Activated naive CD4-positive, alpha-beta T cell treated with anti-CD3 and anti-CD28 coated beads, Interleukin-2, amount 50 U/mL, for 16 hours (primary cell): Measurements from ENCODE around the gene PRKG2.
A peak's percentile ranks its signal among the peaks of the same experiment; 100 is the strongest.

Experiments used
- DNase-seq: peaks from one replicate; pipeline ENCODE4 v3.0.0-alpha.2; 2020

PRKG2 gene

GRCh38 chr4:81085291-81085690, 129.7 kb downstream of the PRKG2 start:
- no peak for DNase-seq

DNA sequence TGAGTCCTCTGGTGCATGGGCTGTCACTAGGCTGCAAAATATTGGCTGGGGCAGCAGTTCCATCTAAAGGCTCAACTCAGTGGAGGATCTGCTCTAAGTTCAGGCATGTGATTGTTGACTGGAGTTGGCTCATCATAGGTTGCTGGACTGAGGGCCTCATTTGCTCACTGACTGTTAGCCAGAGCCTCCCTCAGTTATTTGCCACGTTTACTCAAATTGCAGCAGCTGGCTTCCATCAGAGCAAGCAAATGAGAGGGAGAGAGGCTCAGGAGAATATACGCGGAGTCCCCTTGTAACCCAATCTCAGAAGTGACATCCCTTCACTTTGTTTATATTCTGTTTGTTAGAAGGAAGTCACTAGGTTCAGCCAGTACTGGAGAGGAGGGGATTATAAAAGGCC, 130.4 kb downstream of the PRKG2 start:
- DNase-seq, result no peak

DNA sequence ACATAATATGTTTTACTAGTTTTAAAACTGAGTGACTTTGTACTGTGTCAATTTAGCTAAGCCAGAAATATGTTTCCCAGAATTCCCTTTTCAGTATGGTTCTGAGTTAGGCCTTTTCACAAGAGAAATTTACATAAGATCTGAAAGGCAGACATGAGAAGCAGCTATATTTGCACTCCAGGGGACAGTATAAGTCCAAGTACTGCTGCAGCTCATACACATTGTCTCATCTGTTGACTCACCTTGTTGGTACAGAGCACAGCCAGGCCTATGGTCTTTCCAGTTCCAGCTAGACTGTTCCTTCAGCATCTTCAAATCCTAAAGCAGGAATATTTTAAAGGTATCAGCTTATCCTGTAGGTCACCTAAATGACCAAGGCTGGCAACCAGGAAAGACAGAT, 131.0 kb downstream of the PRKG2 start:
- DNase-seq, result no peak

DNA sequence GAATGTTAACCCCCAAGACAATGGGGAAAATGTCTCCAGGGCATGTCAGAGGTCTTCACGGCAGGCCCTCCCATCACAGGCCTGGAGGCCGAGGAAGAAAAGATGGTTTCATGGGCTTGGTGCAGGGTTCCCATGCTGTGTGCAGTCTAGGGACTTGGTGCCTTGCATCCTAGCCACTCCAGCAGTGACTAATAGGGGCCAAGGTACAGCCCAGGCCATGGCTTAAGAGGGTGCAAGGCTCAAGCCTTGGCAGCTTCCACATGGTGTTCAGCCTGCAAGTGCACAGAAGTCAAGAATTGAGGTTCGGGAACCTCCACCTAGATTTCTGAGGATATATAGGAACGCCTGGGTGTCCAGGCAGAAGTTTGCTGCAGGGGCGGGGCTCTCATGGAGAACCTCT, 133.9 kb downstream of the PRKG2 start:
- no peak for DNase-seq

DNA sequence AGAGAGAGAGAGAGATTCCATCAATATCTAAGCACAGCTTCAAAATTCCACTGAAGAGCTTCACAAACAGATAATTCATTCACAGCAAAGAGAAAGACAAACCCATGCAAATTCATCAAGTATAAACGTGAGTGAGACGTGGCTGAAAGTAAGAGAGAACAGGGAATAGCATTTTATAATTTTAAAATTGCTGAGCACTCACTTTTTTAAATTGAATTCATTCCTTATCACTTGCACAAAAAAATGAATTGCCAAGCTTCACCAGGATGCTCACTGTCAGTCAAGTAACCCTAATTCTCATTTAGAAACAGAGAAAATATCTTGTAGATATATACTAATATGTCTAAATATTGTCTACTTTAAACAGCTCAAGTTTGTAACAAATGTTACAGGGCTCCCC, 144.0 kb downstream of the PRKG2 start:
- DNase-seq, result no peak

DNA sequence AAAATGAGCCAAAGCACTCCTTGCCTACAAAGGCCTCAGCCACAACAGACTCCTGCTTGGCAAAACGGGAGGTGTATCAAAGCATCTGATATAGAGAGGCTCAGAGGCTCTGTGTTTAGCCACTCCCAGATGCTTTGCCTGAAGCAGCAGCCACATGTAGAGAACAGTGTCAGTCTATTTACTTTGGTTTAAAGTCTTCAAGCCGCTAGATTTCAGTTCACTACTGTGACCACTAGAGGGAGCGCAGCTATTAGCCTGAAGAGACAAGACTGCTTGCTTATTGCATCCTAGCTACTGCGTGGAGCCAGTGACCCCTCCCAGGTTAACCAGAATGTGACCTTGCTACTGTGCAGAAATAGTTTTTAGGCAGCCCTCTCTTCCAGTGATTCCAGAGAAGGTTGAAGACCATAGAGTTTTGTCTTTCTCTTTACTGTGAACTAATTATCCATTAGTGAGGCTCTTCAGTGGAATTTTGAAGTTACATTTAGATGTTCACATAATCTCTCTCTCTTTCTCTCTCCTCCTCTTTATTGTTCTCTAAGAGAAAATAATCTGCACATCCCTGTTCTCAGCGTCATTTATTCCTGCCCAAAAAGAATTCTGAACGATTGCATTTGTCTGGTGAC, 145.2 kb downstream of the PRKG2 start:
- peak; percentile 39 for DNase-seq

DNA sequence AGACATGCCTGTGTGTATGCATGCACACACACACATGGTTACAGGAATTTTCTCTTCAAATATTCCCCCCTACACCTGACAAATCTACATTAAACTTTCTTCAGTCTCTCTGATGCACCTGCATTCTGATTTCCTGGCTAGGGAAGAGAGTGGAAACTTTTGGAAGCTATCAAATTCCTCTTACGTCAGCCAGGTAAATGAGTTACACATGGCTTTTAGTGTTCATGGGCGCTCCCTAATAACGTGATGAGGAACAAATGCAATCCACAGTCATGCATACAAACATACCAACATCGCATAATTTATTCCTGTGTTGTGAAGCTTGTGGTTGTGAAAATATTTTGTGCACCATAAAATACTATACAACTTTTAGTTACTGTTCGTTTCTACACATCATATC, 149.6 kb downstream of the PRKG2 start:
- DNase-seq, result no peak

DNA sequence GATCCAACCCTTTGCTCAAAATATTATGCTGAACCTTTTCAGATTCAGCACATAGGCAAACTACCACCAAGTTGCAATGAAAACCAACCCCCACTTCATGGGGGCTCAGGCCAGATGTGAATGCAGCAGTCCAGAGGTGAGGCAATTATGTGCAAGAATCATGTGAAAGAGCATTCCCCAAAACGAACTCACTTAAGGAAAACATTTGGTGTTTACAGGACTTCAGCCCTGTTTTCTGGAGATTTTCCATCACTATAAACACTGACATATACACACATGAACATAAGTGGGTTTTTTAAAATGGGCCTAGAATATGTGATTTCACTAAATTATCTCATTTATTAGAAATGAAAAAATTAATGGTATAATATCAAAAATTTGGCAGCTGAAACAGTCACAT, 153.0 kb downstream of the PRKG2 start:
- DNase-seq, result no peak

DNA sequence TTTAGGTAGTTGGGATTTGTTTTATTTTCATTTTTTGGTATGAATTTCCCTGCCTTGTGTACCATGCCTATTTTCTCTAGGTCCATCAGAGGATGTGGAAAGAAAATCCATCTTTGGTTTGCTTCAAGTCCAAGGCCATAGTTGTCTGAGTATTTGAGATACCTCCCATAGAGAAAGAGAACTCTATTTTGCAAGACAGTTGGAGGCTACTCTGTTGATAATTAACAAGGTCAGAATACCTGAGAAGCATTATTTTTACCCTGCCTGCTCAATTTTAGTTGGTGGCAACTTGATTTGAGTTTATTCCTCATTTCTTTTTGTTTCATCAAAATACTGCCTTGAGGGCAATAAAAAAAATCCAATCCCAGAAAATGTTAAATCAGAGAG, 153.7 kb downstream of the PRKG2 start:
- no peak for DNase-seq

GRCh38 chr4:81060587-81061343, 154.3 kb downstream of the PRKG2 start:
- no peak for DNase-seq

DNA sequence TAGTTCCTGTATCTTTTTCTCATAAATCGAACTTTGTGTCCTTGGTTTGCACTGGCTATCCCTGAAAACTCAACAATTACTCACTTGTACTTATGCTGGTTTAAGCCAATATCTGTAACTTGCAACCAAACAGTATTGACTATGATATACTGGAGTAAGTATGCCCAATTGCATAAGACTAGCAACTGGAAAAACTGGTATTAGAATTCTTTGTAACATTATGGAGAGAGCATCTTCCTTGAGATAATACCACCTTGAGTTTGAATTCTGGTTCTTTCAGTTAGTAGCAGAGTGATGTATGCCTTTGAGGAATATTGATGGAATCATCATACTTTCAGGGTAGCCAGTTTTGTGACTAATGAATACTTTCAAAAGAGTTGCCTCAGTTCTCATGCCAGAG, 156.4 kb downstream of the PRKG2 start:
- DNase-seq, result no peak

DNA sequence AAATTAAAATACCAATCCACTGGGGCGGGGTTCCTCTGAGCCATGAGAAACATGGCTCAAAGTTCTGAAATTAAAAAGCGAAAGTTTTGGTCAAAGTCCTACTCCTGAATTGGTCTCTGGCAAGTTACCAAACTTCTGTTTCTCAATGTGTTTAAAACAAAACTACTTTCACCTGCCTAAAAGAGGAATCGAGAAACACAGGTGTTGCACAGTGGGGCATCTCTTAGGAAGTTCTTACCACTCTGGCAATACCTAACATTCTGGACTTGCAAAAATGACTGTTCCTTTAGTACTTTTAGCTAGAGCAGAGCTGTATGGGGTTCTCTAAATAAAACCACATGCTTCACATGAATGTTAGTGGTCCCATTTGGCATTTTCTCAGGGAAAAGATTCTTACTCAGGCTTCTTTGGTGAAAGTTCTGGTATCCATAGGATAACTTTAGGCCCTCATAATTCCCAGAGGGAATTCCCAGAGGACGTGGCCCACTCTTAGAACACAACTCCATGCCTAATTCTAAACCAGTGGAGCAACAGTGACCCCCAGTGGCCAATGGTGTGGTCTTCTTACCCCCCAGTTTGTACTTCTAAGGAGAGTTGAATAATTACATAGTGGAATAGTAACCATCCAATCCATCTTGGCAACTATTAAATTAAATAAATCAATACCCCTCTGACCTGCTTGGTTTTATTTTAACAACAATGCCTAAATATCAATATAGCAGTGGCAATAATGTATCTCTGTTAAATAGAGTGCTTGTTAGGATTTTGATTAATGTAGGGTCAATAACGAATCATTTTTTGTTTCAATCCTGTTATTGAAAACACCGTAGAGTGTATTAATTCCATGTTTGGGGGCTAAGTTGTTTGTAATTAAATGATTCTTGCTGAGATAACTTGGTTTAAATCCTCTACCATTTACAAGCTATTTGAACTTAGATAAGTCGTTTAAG, 162.6 kb downstream of the PRKG2 start:
- peak; percentile 34 for DNase-seq

- no peak for DNase-seq
Observed at GRCh38 chr4:81049907-81050306, 165.1 kb downstream of the PRKG2 start.

DNA sequence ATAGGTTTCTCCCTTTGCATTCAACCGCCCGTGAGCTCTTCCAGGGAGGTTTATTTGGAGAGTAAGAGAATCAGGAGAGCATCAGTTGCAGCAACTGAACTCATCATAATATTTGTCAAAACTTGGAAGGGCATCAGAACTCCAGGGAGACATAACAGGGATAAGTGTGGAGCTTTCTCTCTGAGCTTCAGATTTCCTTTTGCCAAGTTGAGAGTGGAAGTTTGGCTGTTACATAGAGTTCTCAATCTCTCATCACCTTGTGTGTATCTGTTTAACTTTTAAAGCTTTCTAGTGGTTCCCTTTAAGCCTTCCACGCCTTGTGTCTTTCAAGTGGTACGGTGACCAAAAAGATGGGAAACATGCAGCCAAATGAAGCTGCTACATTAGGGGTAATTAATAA, 165.7 kb downstream of the PRKG2 start:
- DNase-seq, result no peak

DNA sequence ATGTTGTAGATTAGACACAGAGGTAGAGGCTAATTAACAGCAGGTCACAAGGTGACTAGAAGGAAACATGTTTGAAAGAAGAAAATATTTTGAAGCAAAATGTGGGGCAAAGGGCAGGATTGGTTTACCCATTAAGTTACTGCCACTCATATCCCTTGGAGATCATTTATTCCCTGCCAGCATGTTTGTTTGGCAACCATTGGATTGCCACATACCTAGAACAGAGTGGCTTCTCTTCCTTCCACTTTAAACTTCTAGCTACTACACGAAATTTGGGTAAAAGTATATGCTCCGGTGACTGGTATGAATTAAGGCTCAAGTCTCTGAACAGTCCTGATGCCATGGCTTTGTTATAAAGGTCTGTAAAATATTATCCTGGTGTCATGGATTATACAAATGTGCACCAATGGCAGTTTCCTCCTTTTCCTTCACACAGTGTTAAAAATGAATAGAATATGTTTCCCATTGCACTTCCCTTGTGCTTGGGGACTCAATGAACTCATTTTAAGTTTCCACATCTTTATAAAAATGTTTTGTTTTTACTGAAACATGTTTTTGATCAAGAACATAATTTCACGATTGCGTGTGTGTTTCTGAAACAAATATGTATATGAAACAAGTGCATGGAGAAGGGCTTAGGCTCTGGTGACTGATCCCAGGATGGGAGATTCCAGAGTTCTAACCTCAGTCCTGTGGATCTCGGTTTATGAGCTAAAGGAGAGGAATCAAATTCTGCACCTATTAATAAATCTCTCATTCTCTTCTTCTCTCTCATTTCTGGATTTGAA, 172.2 kb downstream of the PRKG2 start:
- DNase-seq, result no peak

GRCh38 chr4:81040012-81040659, 174.9 kb downstream of the PRKG2 start:
- no peak for DNase-seq

DNA sequence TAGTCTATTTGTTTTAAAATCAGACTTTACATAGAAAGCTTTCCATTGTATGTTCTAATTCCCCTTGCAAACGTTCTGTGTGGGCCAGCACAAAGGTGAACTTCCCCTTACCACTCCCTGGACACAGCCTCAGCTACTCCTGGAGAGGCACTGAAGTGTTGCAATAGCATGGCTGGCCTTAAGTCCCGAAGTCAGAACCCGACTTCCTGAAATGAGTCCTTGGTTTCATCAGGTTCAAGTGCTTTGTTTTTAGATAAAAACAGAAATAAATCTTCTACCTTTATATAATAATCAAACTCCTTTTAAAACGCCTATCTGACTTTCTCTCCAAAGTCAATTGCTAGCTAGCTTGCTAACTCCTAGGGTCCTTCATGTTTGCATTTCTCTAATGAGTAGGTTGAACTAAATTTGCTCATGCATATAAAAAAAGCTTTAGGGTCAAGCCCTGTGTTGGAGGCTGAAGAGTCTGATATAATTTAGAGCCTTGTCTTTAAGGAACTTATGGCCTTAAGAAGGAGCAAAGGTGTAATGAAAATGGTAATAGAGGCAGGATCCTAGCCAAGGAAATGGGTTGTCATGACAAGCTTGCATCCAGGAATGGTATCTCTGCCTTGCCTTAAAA, 175.6 kb downstream of the PRKG2 start:
- no peak for DNase-seq

DNA sequence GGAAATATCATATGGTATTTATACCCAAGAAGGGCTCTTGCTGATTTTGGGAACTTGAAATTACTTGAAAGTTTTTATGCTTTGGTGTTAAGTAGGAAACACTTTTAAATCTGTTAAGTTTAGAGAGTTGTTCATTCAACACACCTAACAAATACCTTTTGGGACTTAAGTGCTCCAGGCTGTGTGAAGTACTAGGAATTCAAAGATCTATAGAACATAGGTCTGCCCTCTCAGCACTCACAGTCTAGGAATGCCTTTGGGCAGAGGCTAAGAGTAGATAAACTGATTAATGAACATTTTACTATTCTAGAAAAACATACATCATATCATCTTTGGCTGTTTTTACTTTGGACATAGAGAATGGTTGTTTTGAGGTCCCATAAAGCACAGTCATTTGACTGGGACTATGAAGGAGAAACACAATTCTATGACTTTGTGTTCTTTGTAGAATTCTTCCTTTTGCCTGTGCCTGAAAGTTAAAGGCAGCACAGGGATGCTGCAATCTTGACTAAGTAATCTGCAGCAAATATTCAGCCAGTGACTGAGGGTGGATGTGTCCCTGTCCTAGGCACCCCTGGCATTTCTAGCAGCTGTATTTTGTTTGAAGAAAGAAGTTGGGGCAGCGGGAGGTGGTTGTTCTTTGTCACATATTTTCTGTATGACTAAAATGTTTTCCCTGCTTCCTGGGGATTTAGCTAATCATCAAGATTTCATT, 176.2 kb downstream of the PRKG2 start:
- no peak for DNase-seq
